Measurements from ENCODE around the gene MYO19. TPM values are rescaled to one million over a fixed set of nuclear protein-coding genes. Genes with fewer than 3 reads are reported as not detected.

MYO19 gene
- total RNA-seq, result 35.2 and 62.3 TPM in 2 replicates

- no peak for DNase-seq (ENCODE audit: extremely low read depth, low read depth, low spot score)
Measured at GRCh38 chr17:36534840-36535668, at the start of gene MYO19, which contains the start of gene PIGW. Gene MYO19 (minus strand): TSS chr17:36534868. CDS start chr17:36532538, 2,330 bp downstream. Gene PIGW (plus strand): TSS chr17:36534987. CDS start chr17:36537102, 2,115 bp downstream.

- no peak for DNase-seq (ENCODE audit: extremely low read depth, low read depth, low spot score)
Measured at GRCh38 chr17:36583787-36584186, 49.1 kb upstream of the MYO19 start.

- DNase-seq (ENCODE audit: extremely low read depth, low read depth, low spot score), result no peak
Measured at GRCh38 chr17:36578671-36579070, 44.0 kb upstream of the MYO19 start.

- no peak for DNase-seq (ENCODE audit: extremely low read depth, low read depth, low spot score)
Measured at GRCh38 chr17:36576793-36577192, 42.1 kb upstream of the MYO19 start.

GRCh38 chr17:36575028-36575427 lies 40.4 kb upstream of the MYO19 start:
- DNase-seq (ENCODE audit: extremely low read depth, low read depth, low spot score), result no peak

GRCh38 chr17:36566081-36566480 lies 31.4 kb upstream of the MYO19 start:
- no peak for DNase-seq (ENCODE audit: extremely low read depth, low read depth, low spot score)

- DNase-seq (ENCODE audit: extremely low read depth, low read depth, low spot score), result no peak
Measured at GRCh38 chr17:36553459-36553858, 18.8 kb upstream of the MYO19 start.

- no peak for DNase-seq (ENCODE audit: extremely low read depth, low read depth, low spot score)
Measured at GRCh38 chr17:36550491-36551417, 16.1 kb upstream of the MYO19 start.

GRCh38 chr17:36547776-36548175 lies 13.1 kb upstream of the MYO19 start:
- DNase-seq (ENCODE audit: extremely low read depth, low read depth, low spot score), result no peak

- no peak for DNase-seq (ENCODE audit: extremely low read depth, low read depth, low spot score)
Measured at GRCh38 chr17:36546418-36547093, 11.9 kb upstream of the MYO19 start.

- no peak for DNase-seq (ENCODE audit: extremely low read depth, low read depth, low spot score)
Measured at GRCh38 chr17:36545465-36546417, 11.1 kb upstream of the MYO19 start.

GRCh38 chr17:36545077-36545464 lies 10.4 kb upstream of the MYO19 start:
- DNase-seq (ENCODE audit: extremely low read depth, low read depth, low spot score), result no peak

- DNase-seq (ENCODE audit: extremely low read depth, low read depth, low spot score), result no peak
Measured at GRCh38 chr17:36544307-36545076, 9.8 kb upstream of the MYO19 start, which contains the start of gene GGNBP2. Gene GGNBP2 (plus strand): TSS chr17:36544919. CDS start chr17:36545725, 806 bp downstream.

GRCh38 chr17:36544044-36544306 lies 9.3 kb upstream of the MYO19 start:
- DNase-seq (ENCODE audit: extremely low read depth, low read depth, low spot score), result no peak

- DNase-seq (ENCODE audit: extremely low read depth, low read depth, low spot score), result no peak
Measured at GRCh38 chr17:36542755-36543154, 8.1 kb upstream of the MYO19 start.

- no peak for DNase-seq (ENCODE audit: extremely low read depth, low read depth, low spot score)
Measured at GRCh38 chr17:36540696-36541095, 6.0 kb upstream of the MYO19 start.

GRCh38 chr17:36535669-36536081 lies 1.0 kb upstream of the MYO19 start:
- DNase-seq (ENCODE audit: extremely low read depth, low read depth, low spot score), result no peak

- no peak for DNase-seq (ENCODE audit: extremely low read depth, low read depth, low spot score)
Measured at GRCh38 chr17:36533935-36534839, 481 bp downstream of the MYO19 start.
